Left lung (tissue), 10 donors: Measurements from ENCODE around the gene TTC33. TPM values are rescaled to one million over a fixed set of nuclear protein-coding genes. Genes with fewer than 3 reads are reported as not detected.
A peak's percentile ranks its signal among the peaks of the same experiment; 100 is the strongest.

Experiments used
- ATAC-seq: fragments of 200-7000 bp; cut with Tn5 transposase; one replicate; pipeline ENCODE4 v1.9.1; 2020; ENCODE audit warnings: moderate library complexity
- DNase-seq, 4 donors: peaks; one replicate each; pipeline ENCODE4 v3.0.0-alpha.2; 2013 to 2020
- H3K27ac ChIP-seq, 2 donors: fragments of 200-600 bp; sonication (generic) in 1 of 2; one replicate each; pipeline versions ENCODE4 v1.5.0 to v1.8.0; 2020 to 2021
- H3K27me3 ChIP-seq, 2 donors: fragments of 200-600 bp; sonication (generic) in 1 of 2; one replicate each; pipeline versions ENCODE4 v1.5.0 to v1.8.0; 2020 to 2021
- H3K36me3 ChIP-seq, 2 donors: fragments of 200-600 bp; sonication (generic) in 1 of 2; one replicate each; pipeline versions ENCODE4 v1.5.0 to v1.8.0; 2020 to 2021
- H3K4me1 ChIP-seq, 2 donors: fragments of 200-600 bp; one replicate each; pipeline ENCODE4 v1.8.0; 2021
- H3K4me3 ChIP-seq, 2 donors: fragments of 200-600 bp; sonication (generic) in 1 of 2; one replicate each; pipeline versions ENCODE4 v1.5.0 to v1.8.0; 2020 to 2021; ENCODE audit warnings: mild to moderate bottlenecking in 1 of 2
- H3K9me3 ChIP-seq, 2 donors: fragments of 200-600 bp; sonication (generic) in 1 of 2; one replicate each; pipeline versions ENCODE4 v1.5.0 to v1.8.0; 2020 to 2021
- CTCF ChIP-seq, 2 donors: fragments of 200-600 bp; sonication (generic) in 1 of 2; IDR thresholded peaks; one replicate each; pipeline versions ENCODE4 v1.5.0 to v1.8.0; 2021; ENCODE audit warnings: antibody characterized with exemption in 2 of 2
- intact Hi-C, 2 donors: fragments of 100-400 bp; cut with DNase I; formaldehyde crosslinking; loops; one replicate each; pipeline versions ENCODE4 v1.11.2 to v1.14.2; 2022
- polyA plus RNA-seq, 6 donors: library from polyadenylated mRNA; unstranded; fragments of 120-200 nt; gene quantifications; one replicate each; pipeline ENCODE4 v1.2.1, GENCODE V29; 2013; ENCODE audit not compliant: insufficient read length in 6 of 6
- total RNA-seq, 2 donors: library from RNA; stranded (reverse); fragmentation: NEBNext Ultra II Directional; extraction: Animal tissue kit (Norgen Biotek cat#: 25700); gene quantifications; one replicate each; pipeline ENCODE4 v1.2.1, GENCODE V29; 2021
- donor health status: DM: no; HTN: yes; CAD: no.
- donor health status: DM: no; HTN: no; CAD: no.

The TTC33 gene
- total and polyA plus RNA-seq, 8 donors, result 11.1 to 41.0 (median 33.0) TPM

- ATAC-seq, result no peak
- H3K27ac ChIP-seq, result no peak overlapping the region
- intact Hi-C loops, result no loop called here
Measured at GRCh38 chr5:40547557-40547956, 208.2 kb downstream of the TTC33 start.

GRCh38 chr5:40540301-40540700, 215.5 kb downstream of the TTC33 start:
- Histone ChIP-seq H3K9me3 (no peaks in the 10 kb centered on the region), H3K27ac (no peak overlapping the region), H3K4me1 (no peaks in the 10 kb centered on the region), H3K4me3 (no peak overlapping the region), H3K36me3 (no peaks in the 10 kb centered on the region), H3K27me3 (no peaks in the 10 kb centered on the region)
- no peak for ATAC-seq
- DNase-seq, result no peak
- TF ChIP-seq CTCF (IDR thresholded peaks at IDR 0.05), result no peak
- intact Hi-C loops, result no loop called here

More at GRCh38 chr5:40547557-40547956, 208.2 kb downstream of the TTC33 start:
- Histone ChIP-seq H3K27me3 (no peaks in the 10 kb centered on the region), H3K4me3 (no peak overlapping the region), H3K9me3 (no peaks in the 10 kb centered on the region), H3K4me1 (peaks cover 10 to 11% of the 10 kb centered on the region in 2 donors), H3K36me3 (no peaks in the 10 kb centered on the region)
- no peak for TF ChIP-seq CTCF (IDR thresholded peaks at IDR 0.05)
- no peak for DNase-seq

GRCh38 chr5:40524677-40525076, 231.1 kb downstream of the TTC33 start:
- no peaks in the 10 kb centered on the region for H3K36me3 ChIP-seq
- no peak for DNase-seq
- H3K27ac ChIP-seq, result no peak overlapping the region
- H3K27me3 ChIP-seq, result no peaks in the 10 kb centered on the region
- intact Hi-C loops, result no loop called here
- ATAC-seq, result no peak
- no peak overlapping the region for H3K4me3 ChIP-seq
- peaks cover 0 to 21% of the 10 kb centered on the region in 2 donors for H3K4me1 ChIP-seq
- TF ChIP-seq CTCF (IDR thresholded peaks at IDR 0.05), result no peak
- H3K9me3 ChIP-seq, result no peaks in the 10 kb centered on the region

- TF ChIP-seq CTCF (IDR thresholded peaks at IDR 0.05), result no peak
- Histone ChIP-seq H3K4me3 (no peak overlapping the region), H3K27me3 (no peaks in the 10 kb centered on the region), H3K9me3 (no peaks in the 10 kb centered on the region), H3K27ac (peak overlapping the region in 1 of 2 donors; percentile 6), H3K36me3 (no peaks in the 10 kb centered on the region), H3K4me1 (peaks cover 0 to 16% of the 10 kb centered on the region in 2 donors)
- DNase-seq, result no peak
- ATAC-seq, result peak; percentile 83
- intact Hi-C loops, result no loop called here
Measured at GRCh38 chr5:40521925-40522324, 233.8 kb downstream of the TTC33 start.

GRCh38 chr5:40521108-40521785, 234.5 kb downstream of the TTC33 start:
- H3K4me1 ChIP-seq, result peaks cover 0 to 16% of the 10 kb centered on the region in 2 donors
- H3K27ac ChIP-seq, result peak overlapping the region in 1 of 2 donors; percentile 6
- TF ChIP-seq CTCF (IDR thresholded peaks at IDR 0.05), result no peak
- intact Hi-C loops, result no loop called here
- no peak for ATAC-seq
- no peaks in the 10 kb centered on the region for H3K27me3 ChIP-seq
- no peaks in the 10 kb centered on the region for H3K9me3 ChIP-seq
- no peak for DNase-seq
- H3K4me3 ChIP-seq, result no peak overlapping the region
- H3K36me3 ChIP-seq, result no peaks in the 10 kb centered on the region
